NT2/D1 (cell line): Measurements from ENCODE around the gene NELFB.

ENCODE experiments used
- SUZ12 ChIP-seq: IDR thresholded peaks from 2 replicates; pipeline ENCODE4 v1.6.1; 2011; ENCODE audit not compliant: insufficient read length, insufficient read depth; ENCODE audit errors: extremely low read depth
- YY1 ChIP-seq: IDR thresholded peaks from 2 replicates; pipeline ENCODE4 v1.6.1; 2011; ENCODE audit not compliant: insufficient read length, insufficient read depth
- ZNF274 ChIP-seq: IDR thresholded peaks from 2 replicates; pipeline ENCODE4 v1.6.1; 2011; ENCODE audit warnings: mild to moderate bottlenecking, low read depth, low read length

DNA sequence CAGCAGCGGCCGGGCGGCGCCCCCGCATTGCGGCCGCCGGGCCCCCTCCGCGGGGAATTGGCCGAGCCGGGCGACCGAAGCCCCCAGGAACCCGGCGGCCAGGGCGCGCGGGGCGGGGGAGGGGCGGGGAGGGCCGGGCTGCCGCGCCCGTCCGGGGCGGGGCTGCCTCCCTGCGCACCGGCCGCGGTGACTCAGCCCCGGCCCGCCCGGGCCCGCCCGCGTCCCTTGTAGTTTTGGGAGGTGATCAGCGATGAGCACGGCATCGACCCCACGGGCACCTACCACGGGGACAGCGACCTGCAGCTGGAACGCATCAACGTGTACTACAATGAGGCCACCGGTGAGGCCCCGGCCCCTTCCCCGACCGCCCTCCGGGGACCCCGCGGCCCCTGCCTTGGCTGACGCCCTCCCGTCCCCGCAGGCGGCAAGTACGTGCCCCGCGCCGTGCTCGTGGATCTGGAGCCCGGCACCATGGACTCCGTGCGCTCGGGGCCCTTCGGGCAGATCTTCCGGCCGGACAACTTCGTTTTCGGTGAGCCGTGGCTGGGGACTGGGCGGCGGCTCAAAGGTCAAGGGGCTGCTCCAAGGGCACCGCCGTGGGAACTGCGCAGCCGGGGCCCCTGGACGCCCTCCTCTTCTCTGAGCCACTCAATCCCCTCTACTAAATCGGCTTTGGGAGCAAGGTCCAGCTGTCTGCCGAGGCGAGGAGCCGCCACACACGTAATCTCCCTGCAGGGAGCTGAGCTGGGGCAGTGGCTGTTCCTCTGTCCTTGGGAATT is 13.4 kb upstream of the NELFB start:
- TF ChIP-seq ZNF274 (no peak), YY1 (no peak), SUZ12 (no peak)
